Subcutaneous adipose tissue (tissue), 4 donors: ENCODE data around the gene BCL2. TPM values are rescaled to one million over a fixed set of nuclear protein-coding genes. Genes with fewer than 3 reads are reported as not detected.

ENCODE experiments used
- total RNA-seq, 4 donors: library from RNA; depleted of rRNA; stranded (reverse); fragments of >200 nt; gene quantifications; one replicate each; pipeline ENCODE4 v1.1.0, GENCODE V29; 2016
- TF ChIP-seq, protein P1 (sequence below): fragments of 450-650 bp; IDR thresholded peaks from one replicate; pipeline ENCODE4 v1.5.1; 2016; ENCODE audit warnings: low read depth, mild to moderate bottlenecking, control low read depth, antibody characterized with exemption, moderate library complexity

Gene BCL2
- total RNA-seq, 4 donors from 2014 or later: 50.3 to 82.5 (median 55.9) TPM

DNA sequence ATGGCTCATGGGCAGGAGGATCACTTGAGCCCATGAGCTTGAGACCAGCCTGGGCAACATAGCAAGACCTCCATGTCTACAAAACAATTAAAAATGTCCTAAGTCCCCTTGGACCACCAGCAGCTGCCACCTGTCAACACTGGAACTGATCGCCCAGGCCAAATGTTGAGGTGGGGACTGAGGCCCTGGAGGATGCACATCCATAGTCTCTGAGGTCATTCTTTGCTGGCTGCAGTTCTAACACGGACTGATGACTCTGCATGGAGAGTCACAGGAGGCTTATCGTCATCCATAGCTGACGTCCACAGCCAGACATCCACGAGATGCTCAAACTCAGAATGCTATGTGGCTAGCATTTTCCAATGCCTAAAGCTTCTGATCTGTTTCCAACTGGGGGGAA lies 151.3 kb downstream of the BCL2 start:
- TF ChIP-seq, protein P1, sequence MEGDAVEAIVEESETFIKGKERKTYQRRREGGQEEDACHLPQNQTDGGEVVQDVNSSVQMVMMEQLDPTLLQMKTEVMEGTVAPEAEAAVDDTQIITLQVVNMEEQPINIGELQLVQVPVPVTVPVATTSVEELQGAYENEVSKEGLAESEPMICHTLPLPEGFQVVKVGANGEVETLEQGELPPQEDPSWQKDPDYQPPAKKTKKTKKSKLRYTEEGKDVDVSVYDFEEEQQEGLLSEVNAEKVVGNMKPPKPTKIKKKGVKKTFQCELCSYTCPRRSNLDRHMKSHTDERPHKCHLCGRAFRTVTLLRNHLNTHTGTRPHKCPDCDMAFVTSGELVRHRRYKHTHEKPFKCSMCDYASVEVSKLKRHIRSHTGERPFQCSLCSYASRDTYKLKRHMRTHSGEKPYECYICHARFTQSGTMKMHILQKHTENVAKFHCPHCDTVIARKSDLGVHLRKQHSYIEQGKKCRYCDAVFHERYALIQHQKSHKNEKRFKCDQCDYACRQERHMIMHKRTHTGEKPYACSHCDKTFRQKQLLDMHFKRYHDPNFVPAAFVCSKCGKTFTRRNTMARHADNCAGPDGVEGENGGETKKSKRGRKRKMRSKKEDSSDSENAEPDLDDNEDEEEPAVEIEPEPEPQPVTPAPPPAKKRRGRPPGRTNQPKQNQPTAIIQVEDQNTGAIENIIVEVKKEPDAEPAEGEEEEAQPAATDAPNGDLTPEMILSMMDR: no peak

DNA sequence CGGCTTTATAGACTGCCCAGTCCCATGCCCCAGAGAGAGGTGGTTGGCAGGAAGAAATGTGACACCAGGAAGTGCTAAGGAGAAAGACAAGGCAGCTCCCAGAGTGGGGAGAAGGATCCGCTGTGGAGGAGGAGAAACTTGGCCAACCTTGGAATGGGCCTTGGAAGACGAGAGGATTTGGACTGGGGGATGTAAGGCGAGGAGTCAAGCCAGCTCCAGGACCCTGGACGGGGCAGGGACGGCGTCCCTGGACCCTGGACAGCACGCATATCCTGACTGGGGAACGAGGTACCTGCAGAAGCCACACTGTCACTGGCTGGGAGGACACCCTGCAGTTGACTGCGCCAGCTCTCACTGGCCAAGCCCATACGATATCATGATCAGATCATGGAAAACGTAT lies 153.4 kb downstream of the BCL2 start:
- TF ChIP-seq, protein P1: no peak

DNA sequence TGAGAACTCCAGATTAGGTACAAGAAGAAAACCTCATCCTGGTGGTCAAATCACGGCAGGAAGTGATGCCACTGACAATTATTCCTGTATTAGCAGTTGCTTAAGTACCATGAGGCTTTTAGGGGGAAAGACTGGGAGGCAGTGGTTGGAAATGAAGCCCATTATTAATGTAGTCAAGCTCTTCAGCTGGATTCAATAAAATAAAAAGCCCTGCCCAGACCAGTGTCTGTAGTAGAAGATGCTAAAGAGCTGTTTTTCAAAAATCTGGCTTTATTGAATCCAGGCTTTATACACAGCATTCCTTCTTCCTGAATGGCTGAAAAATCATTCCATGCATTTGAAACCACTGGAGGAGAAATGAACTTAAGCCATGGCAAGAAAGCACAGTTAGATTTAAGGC lies 155.2 kb downstream of the BCL2 start:
- TF ChIP-seq, protein P1: no peak

DNA sequence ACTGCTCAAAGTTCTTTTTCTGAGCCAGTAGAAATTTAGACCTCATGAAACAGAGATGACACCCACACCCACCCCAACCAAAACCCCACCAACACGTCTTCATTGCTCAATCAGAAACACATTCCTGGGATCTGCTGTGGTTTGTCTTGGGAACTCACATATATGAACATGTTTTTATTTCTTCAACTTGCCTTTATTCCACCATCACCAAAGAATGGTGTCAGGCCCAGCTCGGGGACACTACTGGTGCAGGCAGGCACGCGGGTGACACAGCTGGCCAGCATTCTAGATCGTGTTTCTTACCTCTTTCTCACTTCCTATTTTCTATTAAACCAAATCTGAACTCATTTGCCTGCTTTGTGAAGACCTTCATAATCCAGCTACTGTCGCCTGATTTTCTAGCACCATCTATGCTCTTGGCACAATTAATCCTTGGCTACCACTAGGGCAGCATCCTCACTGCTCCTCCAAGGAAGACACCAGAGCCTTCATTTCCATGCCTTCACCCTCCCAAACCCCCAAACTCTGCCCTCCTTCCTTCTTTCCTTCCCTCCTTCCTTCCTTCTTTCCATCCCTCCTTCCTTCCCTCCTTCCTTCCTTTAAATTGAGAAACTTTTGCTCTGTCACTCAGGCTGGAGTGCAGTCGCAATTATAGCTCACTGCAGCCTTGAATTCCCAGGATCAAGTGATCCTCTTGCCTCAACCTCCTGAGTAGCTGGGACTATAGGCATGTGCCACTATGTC lies 157.1 kb downstream of the BCL2 start:
- TF ChIP-seq, protein P1: no peak

DNA sequence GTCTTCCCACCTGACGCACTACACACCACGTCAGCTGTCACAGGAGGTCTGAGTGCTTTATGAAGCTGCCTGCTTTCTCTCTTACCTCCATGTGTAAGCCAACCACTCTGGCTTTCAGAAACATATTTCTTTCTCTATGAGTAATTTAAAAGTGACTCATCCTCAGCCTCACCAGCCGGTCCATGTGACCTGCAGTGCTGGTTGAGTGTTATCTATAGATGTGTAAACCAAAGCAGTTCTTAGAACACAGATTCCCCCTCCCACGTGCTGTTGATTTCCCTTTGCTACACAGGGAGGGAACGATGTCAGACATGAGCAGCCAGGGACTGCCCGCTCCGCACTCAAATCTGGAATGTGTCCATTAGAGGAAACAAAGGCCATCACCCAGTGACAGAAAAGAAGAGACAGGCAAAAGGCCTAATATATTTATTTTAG lies 157.8 kb downstream of the BCL2 start:
- TF ChIP-seq, protein P1: no peak

DNA sequence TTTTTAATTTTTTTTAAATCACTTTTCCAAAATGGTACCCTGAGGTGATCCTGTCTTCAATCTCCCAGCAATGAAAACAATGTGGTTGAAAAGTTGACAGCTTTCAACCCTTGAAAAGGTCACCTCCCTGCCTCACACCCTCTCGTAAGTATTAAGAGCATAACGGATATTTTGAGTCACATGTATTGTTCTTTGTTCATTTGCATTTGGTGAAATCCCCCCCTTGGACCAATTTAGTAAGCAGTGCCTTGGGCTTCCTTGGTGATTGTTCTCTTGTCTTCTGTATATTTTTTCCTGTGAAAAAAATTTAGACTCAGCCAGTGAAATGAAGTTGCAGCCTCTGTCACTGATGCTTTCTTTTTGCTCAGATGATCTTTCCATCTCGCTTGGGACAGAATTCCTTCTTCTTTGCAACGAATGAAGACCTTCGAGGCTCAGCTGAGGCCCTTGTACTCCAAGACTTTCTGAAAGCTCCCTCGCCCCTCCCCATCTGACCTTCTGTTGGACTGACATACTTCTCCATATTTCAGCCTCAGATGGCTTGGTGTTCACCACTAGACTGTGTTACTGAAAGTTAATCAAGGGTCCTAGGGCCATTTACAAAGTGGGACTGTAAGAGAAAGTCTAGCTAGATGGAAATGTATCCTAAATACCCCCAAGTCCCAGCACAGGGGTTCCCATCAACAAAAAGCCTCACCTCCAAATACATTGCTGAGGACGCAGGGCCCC lies 158.4 kb downstream of the BCL2 start:
- TF ChIP-seq, protein P1: no peak

DNA sequence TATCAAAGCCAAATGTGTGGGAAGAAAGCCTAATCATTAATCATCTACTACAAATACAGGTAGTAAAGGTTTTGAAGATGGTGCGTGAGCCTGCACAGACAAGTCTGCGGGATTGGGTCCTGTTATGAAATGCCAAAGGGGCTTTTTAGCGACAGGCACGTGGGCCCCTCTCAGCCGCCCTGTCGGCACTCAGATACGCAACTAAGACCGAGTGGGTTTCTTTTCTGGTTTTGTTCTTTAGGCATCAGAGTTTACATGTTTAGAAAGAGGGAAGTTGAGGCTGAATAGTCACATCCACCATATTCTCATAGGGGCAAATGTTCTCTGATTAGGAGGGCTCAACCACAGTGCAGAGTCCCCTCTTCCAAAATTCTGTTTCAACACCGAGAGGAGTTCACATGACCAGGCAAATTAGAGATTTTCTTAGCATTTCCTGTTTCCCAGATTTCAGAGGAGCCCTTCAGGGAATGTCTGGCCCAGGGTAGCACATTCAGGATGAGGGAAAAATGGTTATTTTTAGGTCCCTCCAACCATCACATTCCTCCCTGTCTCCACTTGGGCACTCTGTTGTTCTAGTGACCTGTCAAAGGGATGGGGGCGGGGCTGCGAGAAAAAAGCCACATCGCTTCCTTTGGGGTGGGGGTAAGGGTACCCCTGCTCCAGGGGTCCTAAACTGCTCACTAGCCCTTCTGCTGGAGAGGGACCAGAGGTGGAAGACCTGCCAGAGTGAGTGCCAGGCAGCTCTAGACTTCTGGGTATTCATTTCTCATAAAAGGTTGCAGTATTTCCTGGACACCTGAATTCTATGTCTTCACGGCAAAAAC lies 159.2 kb downstream of the BCL2 start:
- TF ChIP-seq, protein P1: no peak
